ENCODE results near the gene CILP2.

CILP2 gene

GRCh38 chr19:19538061-19538784 is at the start of gene CILP2:
Gene CILP2 (plus strand): TSS chr19:19538265. CDS start chr19:19538350, 85 bp downstream.
- H3K27ac ChIP-seq: no peak within 1 kb of the TSS
- POLR2A ChIA-PET (ENCODE audit: low non-redundant PET): interaction anchor here (1.0 kb wide), 1 partner anchor 85 kb away, joined by 3 read pairs; no protein-coding TSS in a partner anchor
- DNase-seq (ENCODE audit: low spot score): peak; percentile 69

GRCh38 chr19:19488875-19489690 is 49.0 kb upstream of the CILP2 start:
- ChIA-PET POLR2A (ENCODE audit: low non-redundant PET) (no interaction called here), CTCF (no interaction called here)
- no peak for TF ChIP-seq CTCF (conservative IDR thresholded peaks at IDR 0.05; ENCODE audit: low read depth)
- DNase-seq (ENCODE audit: low spot score): peak; percentile 93
- peak overlapping the region; percentile 90 for H3K27ac ChIP-seq

More at GRCh38 chr19:19538061-19538784, at the start of gene CILP2:
- TF ChIP-seq CTCF (conservative IDR thresholded peaks at IDR 0.05; ENCODE audit: low read depth): no peak
- CTCF ChIA-PET: interaction anchor here (0.5 to 1.5 kb wide), 3 partner anchors 23 to 106 kb away, joined by 3 to 4 read pairs (median 4); no protein-coding TSS in a partner anchor

- ChIA-PET POLR2A (ENCODE audit: low non-redundant PET) (no interaction called here), CTCF (interaction anchor here (0.5 to 1.5 kb wide), 16 partner anchors 13 to 380 kb away, joined by 3 to 7 read pairs (median 3); partner anchors contain the start of gene GATAD2A)
- H3K27ac ChIP-seq: peak overlapping the region; percentile 90
- no peak for DNase-seq (ENCODE audit: low spot score)
- no peak for TF ChIP-seq CTCF (conservative IDR thresholded peaks at IDR 0.05; ENCODE audit: low read depth)
Observed at GRCh38 chr19:19489804-19490204, 48.3 kb upstream of the CILP2 start.

GRCh38 chr19:19490214-19490968 is 47.7 kb upstream of the CILP2 start:
- CTCF ChIA-PET: interaction anchor here (0.5 to 1.5 kb wide), 26 partner anchors 11 to 792 kb away, joined by 3 to 8 read pairs (median 3); partner anchors contain the start of gene GATAD2A
- TF ChIP-seq CTCF (conservative IDR thresholded peaks at IDR 0.05; ENCODE audit: low read depth): peak; percentile 93
- H3K27ac ChIP-seq: peak overlapping the region; percentile 90
- POLR2A ChIA-PET (ENCODE audit: low non-redundant PET): no interaction called here
- peak; percentile 75 for DNase-seq (ENCODE audit: low spot score)

- no peak for DNase-seq (ENCODE audit: low spot score)
- ChIA-PET POLR2A (ENCODE audit: low non-redundant PET) (no interaction called here), CTCF (interaction anchor here (0.8 to 1.5 kb wide), 7 partner anchors 12 to 791 kb away, joined by 3 to 8 read pairs (median 3); partner anchors contain the start of gene GATAD2A)
- TF ChIP-seq CTCF (conservative IDR thresholded peaks at IDR 0.05; ENCODE audit: low read depth): no peak
- peak overlapping the region; percentile 25 for H3K27ac ChIP-seq
Observed at GRCh38 chr19:19491321-19492025, 46.6 kb upstream of the CILP2 start.
